Activated CD4-positive, alpha-beta T cell treated with anti-CD3 and anti-CD28 coated beads for 1 hour (primary cell): ENCODE measurements around the gene ZBTB48.
"Not testable (repeated sequence)": the region's sequence is repeated elsewhere in the genome, so short reads cannot be mapped to it uniquely, and the experiment has no call there.

ENCODE experiments used
- DNase-seq: peaks from one replicate; pipeline ENCODE4 v3.0.0-alpha.2; 2020

ZBTB48 gene

GRCh38 chr1:6579374-6580118, at the start of gene ZBTB48:
TSS of gene ZBTB48 (plus strand) at chr1:6579994. CDS start at chr1:6580610, 616 bp downstream.
- peak; percentile 95 for DNase-seq

DNA sequence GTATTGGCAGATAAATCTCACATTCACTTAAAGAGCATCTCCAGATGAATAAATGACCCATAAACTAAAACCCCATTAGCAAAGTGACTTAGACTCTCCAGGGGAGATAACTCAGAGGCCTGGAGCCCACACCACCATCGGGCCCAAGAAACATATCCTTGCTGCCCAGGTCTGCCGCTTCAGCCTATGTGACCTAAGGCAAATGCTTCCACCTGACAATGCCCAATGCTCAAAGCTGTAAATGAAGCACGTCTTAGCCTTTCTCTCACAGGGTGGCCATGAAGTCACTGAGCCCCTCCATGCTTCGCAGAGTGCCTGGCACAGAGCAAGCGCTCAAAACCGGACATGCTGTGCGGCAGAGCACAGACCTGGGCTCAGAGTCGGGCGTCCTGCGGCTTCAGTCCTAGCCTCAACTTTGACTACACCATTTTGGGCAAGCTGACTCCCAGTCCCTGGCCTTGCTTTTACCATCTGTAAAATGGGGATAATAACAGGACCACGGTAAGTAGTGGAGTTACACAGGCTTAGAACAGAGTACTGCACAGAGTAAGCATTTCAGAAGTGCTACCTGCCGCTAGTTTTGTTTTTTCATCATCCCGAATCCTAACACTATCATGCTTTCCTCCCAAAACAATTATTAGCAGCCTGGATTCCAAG, 49.2 kb upstream of the ZBTB48 start:
- DNase-seq, result no peak

DNA sequence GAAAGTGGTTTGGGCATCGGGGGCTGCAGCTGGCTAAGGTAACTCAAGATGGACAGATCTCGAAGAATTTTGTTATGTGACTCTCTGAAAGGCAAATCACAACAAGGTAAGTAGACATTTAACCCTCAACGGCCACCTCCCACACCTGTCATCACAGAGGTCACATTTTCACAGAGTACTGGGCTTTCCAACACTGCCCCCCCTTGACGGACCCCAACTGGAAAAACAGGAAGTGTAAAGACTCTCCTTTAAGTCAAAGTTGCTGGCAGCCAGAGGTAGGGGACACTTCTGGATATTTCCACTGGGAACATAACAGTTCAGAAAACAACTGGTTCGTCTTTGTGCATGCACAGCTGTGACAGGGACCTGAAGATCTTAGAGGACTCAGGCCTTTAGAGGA, 47.8 kb upstream of the ZBTB48 start:
- no peak for DNase-seq

- DNase-seq, result no peak
Measured at GRCh38 chr1:6534248-6534822, 45.5 kb upstream of the ZBTB48 start.

GRCh38 chr1:6535214-6535613, 44.6 kb upstream of the ZBTB48 start:
- DNase-seq, result no peak

DNA sequence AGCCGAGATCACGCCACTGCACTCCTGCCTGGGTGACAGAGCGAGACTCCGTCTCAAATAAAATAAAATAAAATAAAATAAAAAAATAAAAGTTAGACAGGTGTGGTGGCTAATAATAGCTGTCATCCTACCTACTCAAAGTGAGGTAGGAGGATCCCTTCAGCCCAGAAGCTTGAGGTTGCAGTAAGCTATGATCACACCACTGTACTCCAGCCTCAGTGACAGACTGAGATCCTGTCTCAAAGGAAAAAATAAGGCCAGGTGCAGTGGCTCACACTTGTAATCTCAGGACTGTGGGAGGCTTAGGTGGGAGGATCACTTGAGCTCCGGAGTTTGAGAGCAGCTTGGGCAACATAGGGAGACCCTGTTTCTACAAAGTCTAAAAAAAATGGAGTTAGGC, 43.5 kb upstream of the ZBTB48 start:
- DNase-seq, result no peak

- no peak for DNase-seq
Measured at GRCh38 chr1:6538956-6539355, 40.8 kb upstream of the ZBTB48 start.

DNA sequence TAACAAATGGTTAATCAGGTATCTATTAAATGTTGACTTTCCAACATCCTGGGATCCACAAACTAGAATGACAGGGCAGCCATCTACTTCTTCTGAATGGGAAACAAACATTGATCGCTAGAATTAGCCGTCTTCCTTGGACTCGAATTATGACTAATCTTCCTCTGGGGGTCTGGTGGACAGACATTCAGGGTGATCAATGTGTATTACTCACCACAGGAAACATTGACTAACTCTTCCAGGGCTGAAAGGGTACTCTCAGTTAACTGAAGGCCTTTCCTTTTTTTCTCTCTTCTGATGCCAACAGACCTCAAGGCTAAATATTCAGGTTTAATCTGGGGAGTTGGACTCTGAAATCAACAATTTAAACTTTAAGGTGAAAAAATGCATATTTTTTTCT, 35.0 kb upstream of the ZBTB48 start:
- no peak for DNase-seq

- no peak for DNase-seq
Measured at GRCh38 chr1:6545276-6546112, 34.3 kb upstream of the ZBTB48 start.

- no peak for DNase-seq
Measured at GRCh38 chr1:6546326-6546725, 33.5 kb upstream of the ZBTB48 start.

- no peak for DNase-seq
Measured at GRCh38 chr1:6547301-6547700, 32.5 kb upstream of the ZBTB48 start.

DNA sequence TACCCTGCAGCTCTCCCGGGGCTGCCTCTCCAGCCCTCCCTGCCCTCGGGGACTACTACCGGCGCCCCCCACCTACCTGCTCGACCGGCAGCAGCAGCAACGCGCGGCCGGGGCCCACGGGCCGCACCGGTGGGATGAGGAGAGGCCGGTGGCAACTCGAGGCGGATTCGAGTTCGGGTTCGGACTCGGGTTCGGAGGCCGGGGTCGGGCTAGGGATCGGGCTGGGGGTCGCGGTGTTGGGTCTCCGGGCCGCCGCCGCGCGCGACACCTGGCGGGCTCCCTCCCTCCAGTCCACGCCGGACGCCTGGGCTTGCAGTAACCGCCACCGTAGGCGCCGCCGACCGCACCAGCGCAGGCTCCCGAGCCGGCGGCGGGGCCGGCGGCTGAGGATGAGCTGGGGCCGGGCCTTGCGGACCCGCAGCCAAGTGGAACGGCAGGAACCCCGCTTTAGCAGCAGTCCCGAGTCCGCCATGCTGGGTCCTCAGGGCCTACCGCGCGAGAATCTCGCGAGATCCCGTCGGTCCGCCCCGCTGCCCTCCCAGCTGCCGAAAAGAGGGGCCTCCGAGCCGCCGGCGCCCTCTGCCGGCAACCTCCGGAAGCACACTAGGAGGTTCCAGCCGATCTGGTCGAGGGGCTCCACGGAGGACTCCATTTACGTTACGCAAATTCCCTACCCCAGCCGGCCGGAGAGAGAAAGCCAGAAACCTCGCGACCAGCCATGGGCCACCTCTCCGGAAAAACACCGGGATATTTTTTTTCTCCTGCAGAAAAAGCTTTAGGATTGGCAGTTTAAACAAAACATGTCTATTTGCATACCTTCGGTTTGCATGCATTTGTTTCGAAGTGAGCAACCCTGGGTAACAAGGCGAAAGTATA, 25.5 kb upstream of the ZBTB48 start, which contains the start of gene NOL9:
TSS of gene NOL9 (minus strand) at position 483 of the 876 bp plus-strand sequence. CDS start at position 472, 11 bp downstream.
- peak; percentile 92 for DNase-seq

GRCh38 chr1:6554907-6555778, 24.7 kb upstream of the ZBTB48 start, which contains the start of gene TAS1R1:
TSS of gene TAS1R1 (plus strand) at chr1:6555307. CDS start at chr1:6555374, 67 bp downstream.
- no peak for DNase-seq

GRCh38 chr1:6557597-6557996, 22.2 kb upstream of the ZBTB48 start:
- DNase-seq, result no peak

GRCh38 chr1:6559161-6559560, 20.6 kb upstream of the ZBTB48 start:
- not testable (repeated sequence) for DNase-seq

- no peak for DNase-seq
Measured at GRCh38 chr1:6560267-6560666, 19.5 kb upstream of the ZBTB48 start.

- no peak for DNase-seq
Measured at GRCh38 chr1:6569033-6569432, 10.8 kb upstream of the ZBTB48 start.

GRCh38 chr1:6570100-6570499, 9.7 kb upstream of the ZBTB48 start:
- DNase-seq, result no peak

GRCh38 chr1:6570987-6571386, 8.8 kb upstream of the ZBTB48 start:
- DNase-seq, result no peak

GRCh38 chr1:6572653-6573383, 7.0 kb upstream of the ZBTB48 start:
- DNase-seq, result no peak
